GM23338 (cell line): ENCODE measurements around the gene GPR82. TPM values are rescaled to one million over a fixed set of nuclear protein-coding genes. Genes with fewer than 3 reads are reported as not detected.

Experiments
- ATAC-seq: fragments of 200-7000 bp; cut with Tn5 transposase; 3 replicates; pipeline ENCODE4 v1.9.1; 2020
- DNase-seq: peaks from one replicate; pipeline ENCODE4 v3.0.0-alpha.2; 2015; ENCODE audit warnings: low spot score
- H2AFZ ChIP-seq: fragments of 200-600 bp; sonication (generic); 2 replicates; pipeline ENCODE4 v1.8.0; 2016; ENCODE audit warnings: antibody characterized with exemption, mild to moderate bottlenecking, moderate library complexity
- H3F3A ChIP-seq: fragments of 200-600 bp; sonication (generic); replicated peaks from 2 replicates; pipeline ENCODE4 v1.8.0; 2017; ENCODE audit warnings: antibody characterized with exemption, mixed run types, low read depth
- H3K27ac ChIP-seq: fragments of 200-600 bp; sonication (generic); 2 replicates; pipeline ENCODE4 v1.6.1; 2016; ENCODE audit warnings: low read depth
- H3K27me3 ChIP-seq: fragments of 200-600 bp; sonication (generic); 2 replicates; pipeline ENCODE4 v1.8.0; 2016; ENCODE audit warnings: mild to moderate bottlenecking, mixed run types, moderate library complexity; ENCODE audit not compliant: insufficient read depth
- H3K36me3 ChIP-seq: fragments of 200-600 bp; sonication (generic); 2 replicates; pipeline ENCODE4 v1.8.0; 2016; ENCODE audit warnings: mild to moderate bottlenecking; ENCODE audit not compliant: insufficient read depth
- H3K4me1 ChIP-seq: fragments of 200-600 bp; sonication (generic); 2 replicates; pipeline ENCODE4 v1.8.0; 2016; ENCODE audit warnings: mild to moderate bottlenecking, moderate library complexity; ENCODE audit not compliant: insufficient read depth
- H3K4me2 ChIP-seq: fragments of 200-600 bp; sonication (generic); 2 replicates; pipeline ENCODE4 v1.7.1; 2017; ENCODE audit warnings: mixed run types
- H3K4me3 ChIP-seq: fragments of 200-600 bp; sonication (generic); 2 replicates; pipeline ENCODE4 v1.6.1; 2016; ENCODE audit warnings: mixed run types
- H3K79me2 ChIP-seq: fragments of 200-600 bp; sonication (generic); replicated peaks from 2 replicates; pipeline ENCODE4 v1.8.0; 2017; ENCODE audit warnings: mild to moderate bottlenecking; ENCODE audit not compliant: insufficient read depth
- H3K9me2 ChIP-seq: fragments of 200-600 bp; sonication (generic); 2 replicates; pipeline ENCODE4 v1.8.0; 2017; ENCODE audit not compliant: insufficient read depth
- H4K20me1 ChIP-seq: fragments of 200-600 bp; sonication (generic); replicated peaks from 2 replicates; pipeline ENCODE4 v1.8.0; 2017; ENCODE audit warnings: mild to moderate bottlenecking; ENCODE audit not compliant: insufficient read depth
- H3K27ac Mint-ChIP-seq: 2 replicates; pipeline ENCODE4 v1.8.0; 2020; ENCODE audit warnings: inconsistent platforms, mild to moderate bottlenecking, moderate library complexity, mixed read lengths
- H3K27me3 Mint-ChIP-seq: 3 replicates; pipeline ENCODE4 v1.8.0; 2022; ENCODE audit warnings: low read depth, mild to moderate bottlenecking, moderate library complexity, mixed read lengths, inconsistent platforms; ENCODE audit not compliant: insufficient read depth, poor library complexity
- H3K36me3 Mint-ChIP-seq: 3 replicates; pipeline ENCODE4 v1.8.0; 2021; ENCODE audit warnings: low read depth, mild to moderate bottlenecking, inconsistent platforms, moderate library complexity, mixed read lengths
- H3K4me1 Mint-ChIP-seq: 3 replicates; pipeline ENCODE4 v1.8.0; 2020; ENCODE audit warnings: mild to moderate bottlenecking, inconsistent platforms, mixed read lengths
- H3K4me3 Mint-ChIP-seq: 3 replicates; pipeline ENCODE4 v1.8.0; 2021; ENCODE audit warnings: moderate library complexity, mild to moderate bottlenecking, inconsistent platforms, mixed read lengths
- H3K9me3 Mint-ChIP-seq: 3 replicates; pipeline ENCODE4 v1.8.0; 2020; ENCODE audit warnings: moderate library complexity, mild to moderate bottlenecking, inconsistent platforms, mixed read lengths
- CREB1 ChIP-seq: fragments of 250-450 bp; sonication (Bioruptor Pico); IDR thresholded peaks from 2 replicates; pipeline ENCODE4 v1.5.0; 2020; ENCODE audit warnings: low read depth, mild to moderate bottlenecking, moderate library complexity
- CTCF ChIP-seq, 2 experiments: fragments of 200-600 bp in 1 of 2; sonication (generic) in 1 of 2; conservative IDR thresholded peaks; 2 replicates each; pipeline versions ENCODE4 v1.5.1 to v1.6.1; 2016 to 2017; ENCODE audit warnings: antibody characterized with exemption in 2 of 2, low read depth in 2 of 2, mild to moderate bottlenecking in 2 of 2, moderate library complexity in 1 of 2
- EZH2phosphoT487 ChIP-seq: fragments of 200-600 bp; sonication (generic); IDR thresholded peaks from one replicate; pipeline ENCODE4 v1.8.1; 2018; ENCODE audit warnings: antibody characterized with exemption; ENCODE audit not compliant: unreplicated experiment
- JUNB ChIP-seq: IDR thresholded peaks from one replicate; pipeline ENCODE4 v1.6.1; 2016; ENCODE audit warnings: antibody characterized with exemption; ENCODE audit not compliant: unreplicated experiment
- NANOG ChIP-seq: IDR thresholded peaks from 2 replicates; pipeline ENCODE4 v1.6.1; 2016; ENCODE audit warnings: antibody characterized with exemption, borderline replicate concordance
- POLR2AphosphoS5 ChIP-seq: IDR thresholded peaks from 2 replicates; pipeline ENCODE4 v1.6.1; 2016; ENCODE audit warnings: antibody characterized with exemption, low read depth
- REST ChIP-seq: IDR thresholded peaks from one replicate; pipeline ENCODE4 v1.6.1; 2018; ENCODE audit warnings: antibody characterized with exemption; ENCODE audit not compliant: unreplicated experiment
- STAT1 ChIP-seq: IDR thresholded peaks from one replicate; pipeline ENCODE4 v1.6.1; 2016; ENCODE audit warnings: antibody characterized with exemption; ENCODE audit not compliant: unreplicated experiment
- ZNF331 ChIP-seq: fragments of 250-450 bp; sonication (Bioruptor Pico); IDR thresholded peaks from 2 replicates; pipeline ENCODE4 v1.5.0; 2020; ENCODE audit warnings: low read depth, mild to moderate bottlenecking, moderate library complexity
- ZNF462 ChIP-seq: fragments of 250-450 bp; sonication (Bioruptor Pico); IDR thresholded peaks from 2 replicates; pipeline ENCODE4 v1.5.0; 2020; ENCODE audit warnings: mild to moderate bottlenecking, moderate library complexity
- polyA plus RNA-seq: library from polyadenylated mRNA; unstranded; fragments of >200 nt; fragmentation: Nextera tagmentation; extraction: Ambion mirVana; gene quantifications from 2 replicates; pipeline ENCODE4 v1.2.1, GENCODE V29; 2016
- total RNA-seq: library from RNA; depleted of rRNA; stranded (reverse); fragments of >200 nt; shearing (Covaris generic); gene quantifications from 2 replicates; pipeline ENCODE4 v1.2.3, GENCODE V29; 2014

The GPR82 gene
- total and polyA plus RNA-seq, 2 experiments from 2014 or later: 0.32 TPM; not detected in 1

DNA sequence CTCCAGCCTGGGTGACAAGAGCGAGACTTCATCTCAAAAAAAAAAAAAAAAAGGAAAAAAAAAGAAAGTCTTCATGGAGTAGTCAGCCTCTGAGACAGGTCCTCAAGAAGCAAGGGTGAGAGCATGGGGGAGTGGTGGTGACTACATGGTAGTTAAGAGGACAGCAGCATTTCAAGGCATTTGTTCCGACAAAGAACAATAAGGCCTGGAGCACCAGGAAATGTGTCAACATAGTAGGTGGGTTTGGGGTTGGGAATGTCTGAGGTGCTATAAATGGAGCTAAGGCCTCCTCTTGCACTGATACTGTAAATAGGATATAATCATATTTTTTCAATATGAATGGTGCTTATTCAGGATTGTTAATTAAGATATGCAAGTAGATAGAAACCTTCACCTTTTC lies 34.4 kb downstream of the GPR82 start:
- no peaks in the 10 kb centered on the region for H3K9me2 ChIP-seq
- Mint-ChIP-seq H3K27ac (no peak overlapping the region), H3K4me3 (no peak overlapping the region), H3K27me3 (no peaks in the 10 kb centered on the region), H3K4me1 (peaks cover 11% of the 10 kb centered on the region; the same call in 2 of the 3 replicates), H3K36me3 (peaks cover 3% of the 10 kb centered on the region; the same call in 1 of the 3 replicates), H3K9me3 (no peaks in the 10 kb centered on the region; the same call in 2 of the 3 replicates)
- no peaks in the 10 kb centered on the region for H3F3A ChIP-seq
- ATAC-seq (no peak), DNase-seq (no peak)
- no peaks in the 10 kb centered on the region; the same call in 1 of the 2 replicates for H4K20me1 ChIP-seq
- no peaks in the 10 kb centered on the region for H3K27me3 ChIP-seq
- H2AFZ ChIP-seq: no peak overlapping the region
- no peak for TF ChIP-seq NANOG
- TF ChIP-seq POLR2AphosphoS5: no peak
- TF ChIP-seq ZNF331 (CRISPR knock-in tag): no peak
- no peak for TF ChIP-seq ZNF462
- TF ChIP-seq JUNB: no peak
- TF ChIP-seq REST: no peak
- TF ChIP-seq EZH2phosphoT487: no peak
- TF ChIP-seq CTCF (conservative IDR thresholded peaks at IDR 0.05; ENCODE audit: low read depth in 2 of 2): no peak
- TF ChIP-seq STAT1: no peak
- TF ChIP-seq CREB1 (CRISPR knock-in tag): no peak
- no peak overlapping the region for H3K4me2 ChIP-seq
- H3K36me3 ChIP-seq: no peaks in the 10 kb centered on the region
- no peak overlapping the region for H3K4me3 ChIP-seq
- 0 out of 2 replicates have a peak, but pooled peaks cover 3% of the 10 kb centered on the region for H3K79me2 ChIP-seq
- H3K27ac ChIP-seq: no peak overlapping the region
- 0 out of 2 replicates have a peak, but pooled peaks cover 3% of the 10 kb centered on the region for H3K4me1 ChIP-seq
